Measurements from ENCODE around the gene C21orf58. TPM values are rescaled to one million over a fixed set of nuclear protein-coding genes. Genes with fewer than 3 reads are reported as not detected.

C21orf58 gene
- total RNA-seq, 4 donors from 2014 or later: 0.13 to 2.8 (median 1.2) TPM

GRCh38 chr21:46326110-46326703 lies 2.5 kb upstream of the C21orf58 start:
- Histone ChIP-seq H3K27ac (peak overlapping the region in 2 of 4 donors; percentile 14 to 99), H3K4me3 (no peak overlapping the region), H3K9me3 (no peaks in the 10 kb centered on the region), H3K4me1 (peaks cover 0 to 31% (median 16%) of the 10 kb centered on the region in 3 donors), H3K27me3 (no peaks in the 10 kb centered on the region), H3K36me3 (peaks cover 0 to 35% of the 10 kb centered on the region in 2 donors)
- WGBS, 2 donors (ENCODE audit: low coverage in 1 of 2): 74 to 83% methylated on average over 4 to 10 of the region's 15 CpGs
- TF ChIP-seq POLR2A (IDR thresholded peaks at IDR 0.05) (no peak), EP300 (IDR thresholded peaks at IDR 0.05) (no peak), CTCF (IDR thresholded peaks at IDR 0.05) (no peak), POLR2AphosphoS5 (IDR thresholded peaks at IDR 0.05) (no peak)
- ATAC-seq: no peak

GRCh38 chr21:46325073-46325912 lies 1.6 kb upstream of the C21orf58 start:
- H3K4me3 ChIP-seq: peak overlapping the region; percentile 77 to 82
- peak overlapping the region; percentile 32 to 100 (median 99) for H3K27ac ChIP-seq
- TF ChIP-seq CTCF (IDR thresholded peaks at IDR 0.05): peak in 2 of 4 experiments; percentile 11 to 51
- no peak for TF ChIP-seq POLR2AphosphoS5 (IDR thresholded peaks at IDR 0.05)
- 0 to 17% methylated on average over 8 to 12 of the region's 43 CpGs for WGBS, 2 donors (ENCODE audit: low coverage in 1 of 2)
- no peaks in the 10 kb centered on the region for H3K9me3 ChIP-seq
- no peaks in the 10 kb centered on the region for H3K27me3 ChIP-seq
- H3K4me1 ChIP-seq: peaks cover 0 to 31% (median 16%) of the 10 kb centered on the region in 3 donors
- ATAC-seq: no peak
- peaks cover 0 to 32% of the 10 kb centered on the region in 2 donors for H3K36me3 ChIP-seq

- Histone ChIP-seq H3K27ac (peak overlapping the region; percentile 93 to 100 (median 99)), H3K36me3 (peaks cover 0 to 25% of the 10 kb centered on the region in 2 donors), H3K4me3 (peak overlapping the region; percentile 77 to 82), H3K9me3 (no peaks in the 10 kb centered on the region), H3K4me1 (peaks cover 0 to 31% (median 16%) of the 10 kb centered on the region in 3 donors), H3K27me3 (no peaks in the 10 kb centered on the region)
- WGBS, 2 donors (ENCODE audit: low coverage in 1 of 2): no CpG with 5 or more reads among the region's 98 CpGs
- TF ChIP-seq POLR2A (IDR thresholded peaks at IDR 0.05) (peak; percentile 27 to 46), EP300 (IDR thresholded peaks at IDR 0.05) (no peak), POLR2AphosphoS5 (IDR thresholded peaks at IDR 0.05) (no peak), CTCF (IDR thresholded peaks at IDR 0.05) (peak in 2 of 4 experiments; percentile 24 to 50)
- peak; percentile 91 for ATAC-seq
Observed at GRCh38 chr21:46324390-46325072, 861 bp upstream of the C21orf58 start.

- H3K27me3 ChIP-seq: no peaks in the 10 kb centered on the region
- 1 to 4% methylated on average over 17 to 18 of the region's 34 CpGs for WGBS, 2 donors (ENCODE audit: low coverage in 1 of 2)
Observed at GRCh38 chr21:46323227-46323709, 402 bp downstream of the C21orf58 start.

More at GRCh38 chr21:46323227-46323709, 402 bp downstream of the C21orf58 start:
- Histone ChIP-seq H3K9me3 (no peaks in the 10 kb centered on the region), H3K27ac (peak overlapping the region in 3 of 4 donors; percentile 99 to 100 (median 99)), H3K4me3 (peak overlapping the region; percentile 40 to 82), H3K4me1 (peaks cover 0 to 31% (median 16%) of the 10 kb centered on the region in 3 donors), H3K36me3 (peaks cover 0 to 14% of the 10 kb centered on the region in 2 donors)
- no peak for TF ChIP-seq CTCF (IDR thresholded peaks at IDR 0.05)
- TF ChIP-seq POLR2A (IDR thresholded peaks at IDR 0.05): no peak
- no peak for TF ChIP-seq EP300 (IDR thresholded peaks at IDR 0.05)
- TF ChIP-seq POLR2AphosphoS5 (IDR thresholded peaks at IDR 0.05): no peak
- ATAC-seq: no peak
